GM18519 (cell line): ENCODE data around the gene UBE2V1.
"Not testable (repeated sequence)": the region's sequence is repeated elsewhere in the genome, so short reads cannot be mapped to it uniquely, and the experiment has no call there.

Source experiments
- ATAC-seq: cut with Tn5 transposase; IDR thresholded peaks from one replicate; pipeline ENCODE4 v1.9.1; 2021; ENCODE audit warnings: mild to moderate bottlenecking, moderate library complexity; ENCODE audit not compliant: unreplicated experiment, low FRiP score

UBE2V1 gene

GRCh38 chr20:50112512-50113419 lies at the start of gene UBE2V1:
TSS of gene UBE2V1 (minus strand) at chr20:50113150. CDS start at chr20:50113128, 22 bp downstream.
- ATAC-seq = no peak

GRCh38 chr20:50161494-50161893 lies 48.5 kb upstream of the UBE2V1 start:
- ATAC-seq = not testable (repeated sequence)

GRCh38 chr20:50153500-50154377 lies 40.8 kb upstream of the UBE2V1 start, which contains the start of gene PEDS1:
TSS of gene PEDS1 (minus strand) at chr20:50153723. CDS start at chr20:50153637, 86 bp downstream.
- ATAC-seq = peak; percentile 85

- ATAC-seq = no peak
Observed at GRCh38 chr20:50153153-50153499, 40.2 kb upstream of the UBE2V1 start.

GRCh38 chr20:50152394-50153152 lies 39.6 kb upstream of the UBE2V1 start:
- no peak for ATAC-seq

GRCh38 chr20:50151034-50151743 lies 38.2 kb upstream of the UBE2V1 start:
- ATAC-seq = no peak

- ATAC-seq = no peak
Observed at GRCh38 chr20:50149481-50150254, 36.7 kb upstream of the UBE2V1 start.

- ATAC-seq = no peak
Observed at GRCh38 chr20:50146732-50147662, 34.0 kb upstream of the UBE2V1 start.

GRCh38 chr20:50146214-50146613 lies 33.3 kb upstream of the UBE2V1 start:
- no peak for ATAC-seq

GRCh38 chr20:50145566-50145965 lies 32.6 kb upstream of the UBE2V1 start:
- ATAC-seq = no peak

- no peak for ATAC-seq
Observed at GRCh38 chr20:50144362-50144761, 31.4 kb upstream of the UBE2V1 start.

GRCh38 chr20:50142812-50143211 lies 29.9 kb upstream of the UBE2V1 start:
- no peak for ATAC-seq

GRCh38 chr20:50141811-50142561 lies 29.0 kb upstream of the UBE2V1 start:
- no peak for ATAC-seq

- ATAC-seq = no peak
Observed at GRCh38 chr20:50141018-50141675, 28.2 kb upstream of the UBE2V1 start.

- no peak for ATAC-seq
Observed at GRCh38 chr20:50140339-50140859, 27.4 kb upstream of the UBE2V1 start.

GRCh38 chr20:50138479-50139393 lies 25.8 kb upstream of the UBE2V1 start:
- ATAC-seq = no peak
